Neural cell (in vitro differentiated cells): ENCODE results near the gene PYGO2.

ENCODE experiments used
- CTCF ChIP-seq: fragments of 450-650 bp; IDR thresholded peaks from 2 replicates; pipeline ENCODE4 v1.5.1; 2014; ENCODE audit warnings: antibody characterized with exemption, mild to moderate bottlenecking, moderate library complexity; ENCODE audit not compliant: poor library complexity, severe bottlenecking
- EP300 ChIP-seq: fragments of 450-650 bp; conservative IDR thresholded peaks from 2 replicates; pipeline ENCODE4 v1.6.1; 2014; ENCODE audit warnings: antibody characterized with exemption, mild to moderate bottlenecking, moderate library complexity; ENCODE audit not compliant: poor library complexity, severe bottlenecking
- EZH2 ChIP-seq: fragments of 200-600, 300-800 bp; shearing (Covaris generic), sonication (generic); IDR thresholded peaks from 2 replicates; pipeline ENCODE4 v1.6.1; 2014; ENCODE audit warnings: antibody characterized with exemption, low read length, borderline replicate concordance, mild to moderate bottlenecking; ENCODE audit not compliant: insufficient read depth, poor library complexity, severe bottlenecking
- MXI1 ChIP-seq: fragments of 450-650 bp; conservative IDR thresholded peaks from 2 replicates; pipeline ENCODE4 v1.6.1; 2014; ENCODE audit warnings: antibody characterized with exemption, mild to moderate bottlenecking; ENCODE audit not compliant: poor library complexity, severe bottlenecking
- POLR2AphosphoS5 ChIP-seq: IDR thresholded peaks from 2 replicates; pipeline ENCODE4 v1.6.1; 2012
- REST ChIP-seq: IDR thresholded peaks from 2 replicates; pipeline ENCODE4 v1.6.1; 2012; ENCODE audit warnings: borderline replicate concordance
- SMC3 ChIP-seq: fragments of 450-650 bp; conservative IDR thresholded peaks from 2 replicates; pipeline ENCODE4 v1.6.1; 2014; ENCODE audit warnings: antibody characterized with exemption, mild to moderate bottlenecking, moderate library complexity; ENCODE audit not compliant: poor library complexity

GRCh38 chr1:154940213-154940560 is 21.4 kb downstream of the PYGO2 start:
- TF ChIP-seq CTCF (no peak), MXI1 (no peak), SMC3 (no peak), REST (no peak), POLR2AphosphoS5 (no peak), EZH2 (no peak), EP300 (no peak)
